Large intestine (tissue), 3 donors: Measurements from ENCODE around the gene SEZ6. TPM values are rescaled to one million over a fixed set of nuclear protein-coding genes. Genes with fewer than 3 reads are reported as not detected.

ENCODE experiments used
- DNase-seq, 2 donors: peaks; one replicate each; pipeline versions ENCODE4 v3.0.0 to v3.0.0-alpha.2; 2013
- H3K27ac ChIP-seq: one replicate; pipeline ENCODE4 v1.5.1; 2013; ENCODE audit warnings: low read length
- H3K27me3 ChIP-seq: 2 replicates; pipeline ENCODE4 v1.6.1; 2013; ENCODE audit warnings: low read length; ENCODE audit not compliant: control insufficient read depth, insufficient read depth
- H3K36me3 ChIP-seq: 2 replicates; pipeline ENCODE4 v1.6.1; 2013; ENCODE audit warnings: low read length; ENCODE audit not compliant: control insufficient read depth, insufficient read depth
- H3K4me1 ChIP-seq: one replicate; pipeline ENCODE4 v1.6.1; 2013; ENCODE audit warnings: low read length; ENCODE audit not compliant: control insufficient read depth, insufficient read depth
- H3K4me3 ChIP-seq: one replicate; pipeline ENCODE4 v1.5.1; 2013; ENCODE audit warnings: low read length
- H3K9me3 ChIP-seq: one replicate; pipeline ENCODE4 v1.6.1; 2013; ENCODE audit warnings: mild to moderate bottlenecking, low read depth, low read length, moderate library complexity; ENCODE audit not compliant: control insufficient read depth
- WGBS: methylation state at CpG from one replicate; pipeline ENCODE4 v1.1.5; 2013; ENCODE audit warnings: low lambda C conversion rate; ENCODE audit not compliant: insufficient coverage; 5-methylcytosine and 5-hydroxymethylcytosine counted together
- polyA plus RNA-seq: library from polyadenylated mRNA; unstranded; fragments of 120-200 nt; gene quantifications from one replicate; pipeline ENCODE4 v1.2.1, GENCODE V29; 2013

Gene SEZ6
- polyA plus RNA-seq, 1 donor: 4.6 TPM

- no peak for DNase-seq
- H3K27ac ChIP-seq: no peak overlapping the region
- no peaks in the 10 kb centered on the region for H3K4me1 ChIP-seq
- no peaks in the 10 kb centered on the region for H3K9me3 ChIP-seq
- H3K27me3 ChIP-seq: peaks cover 15% of the 10 kb centered on the region
- H3K36me3 ChIP-seq: no peaks in the 10 kb centered on the region
- no CpG with 5 or more reads among the region's 5 CpGs for WGBS
- no peak overlapping the region for H3K4me3 ChIP-seq
Observed at GRCh38 chr17:28975646-28976045, 30.2 kb downstream of the SEZ6 start.

- Histone ChIP-seq H3K4me1 (no peaks in the 10 kb centered on the region), H3K27me3 (peaks cover 15% of the 10 kb centered on the region), H3K27ac (no peak overlapping the region), H3K9me3 (no peaks in the 10 kb centered on the region), H3K4me3 (no peak overlapping the region), H3K36me3 (no peaks in the 10 kb centered on the region)
- no peak for DNase-seq
- no CpG with 5 or more reads among the region's 2 CpGs for WGBS
Observed at GRCh38 chr17:28975031-28975430, 30.8 kb downstream of the SEZ6 start.

DNA sequence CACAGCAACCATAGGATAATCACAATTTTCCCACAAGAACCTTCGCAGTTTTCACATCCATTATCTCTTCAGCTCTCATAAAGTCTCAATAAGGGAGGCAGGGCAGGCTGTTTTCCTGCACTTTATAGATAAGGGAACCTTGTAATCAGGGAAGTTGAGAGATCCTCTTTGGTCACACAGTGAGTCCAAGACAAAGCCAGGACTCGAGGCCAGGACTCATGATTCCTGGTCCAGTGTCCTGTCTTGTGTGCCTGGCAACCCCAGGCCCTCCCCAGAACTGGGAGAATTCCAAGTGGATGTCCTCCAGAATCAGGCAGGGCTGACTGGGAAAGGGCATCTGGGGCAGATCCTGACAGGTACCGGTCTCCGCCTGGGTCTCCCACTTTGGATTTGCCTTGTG lies 31.4 kb downstream of the SEZ6 start:
- Histone ChIP-seq H3K27me3 (peaks cover 15% of the 10 kb centered on the region), H3K4me3 (no peak overlapping the region), H3K36me3 (no peaks in the 10 kb centered on the region), H3K9me3 (no peaks in the 10 kb centered on the region), H3K4me1 (peaks cover 3% of the 10 kb centered on the region), H3K27ac (no peak overlapping the region)
- DNase-seq: no peak
- WGBS: no CpG with 5 or more reads among the region's 4 CpGs

DNA sequence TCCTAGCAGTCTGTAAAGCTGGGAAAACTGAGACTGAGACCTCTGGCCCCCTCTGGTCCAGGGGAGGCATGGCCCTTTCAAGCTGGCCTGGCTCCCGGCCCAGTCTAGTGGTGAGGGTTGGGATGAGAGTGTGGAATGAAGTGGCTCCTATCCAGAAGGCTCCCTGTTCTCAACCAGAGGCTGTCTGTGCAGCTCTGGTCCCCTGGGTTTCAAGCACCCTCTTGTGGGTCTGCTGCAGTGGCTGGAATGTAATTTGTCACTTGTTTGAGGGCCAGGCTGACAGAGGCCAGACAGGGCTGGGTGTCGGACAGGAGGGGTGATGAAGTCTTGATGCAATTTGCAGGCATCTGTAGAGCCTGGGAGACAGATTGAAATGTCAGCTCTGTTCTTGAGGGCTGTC lies 32.4 kb downstream of the SEZ6 start:
- Histone ChIP-seq H3K9me3 (no peaks in the 10 kb centered on the region), H3K27ac (no peak overlapping the region), H3K36me3 (no peaks in the 10 kb centered on the region), H3K4me3 (no peak overlapping the region), H3K27me3 (peaks cover 9% of the 10 kb centered on the region), H3K4me1 (peaks cover 4% of the 10 kb centered on the region)
- DNase-seq: no peak
- no CpG with 5 or more reads among the region's 2 CpGs for WGBS

DNA sequence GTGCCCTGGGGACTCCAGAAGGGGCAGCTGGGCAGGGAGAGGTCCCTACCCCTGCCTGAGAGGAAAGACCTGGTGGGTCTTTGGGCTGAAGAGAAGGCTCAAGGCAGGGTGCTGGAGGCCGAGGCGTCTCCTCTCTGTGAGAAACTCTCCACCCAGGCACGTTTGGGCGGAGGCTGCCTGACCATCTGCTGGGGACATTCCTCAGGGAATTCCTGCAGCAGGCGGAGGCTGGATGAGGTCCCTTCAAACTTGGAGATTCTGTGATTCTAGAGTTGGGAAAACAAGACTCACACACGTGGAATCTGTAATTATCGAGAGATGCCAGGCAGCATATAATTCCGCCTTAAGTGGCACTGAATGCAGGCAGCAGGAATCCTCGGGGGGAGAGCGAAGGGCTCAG lies 33.4 kb downstream of the SEZ6 start:
- no peaks in the 10 kb centered on the region for H3K9me3 ChIP-seq
- 100% methylated on average over 1 of the region's 10 CpGs for WGBS
- H3K4me3 ChIP-seq: no peak overlapping the region
- peaks cover 3% of the 10 kb centered on the region for H3K27me3 ChIP-seq
- peaks cover 13% of the 10 kb centered on the region for H3K4me1 ChIP-seq
- no peaks in the 10 kb centered on the region for H3K36me3 ChIP-seq
- DNase-seq: no peak
- H3K27ac ChIP-seq: no peak overlapping the region

- no peaks in the 10 kb centered on the region for H3K36me3 ChIP-seq
- DNase-seq: no peak
Observed at GRCh38 chr17:28970879-28971278, 35.0 kb downstream of the SEZ6 start.

DNA sequence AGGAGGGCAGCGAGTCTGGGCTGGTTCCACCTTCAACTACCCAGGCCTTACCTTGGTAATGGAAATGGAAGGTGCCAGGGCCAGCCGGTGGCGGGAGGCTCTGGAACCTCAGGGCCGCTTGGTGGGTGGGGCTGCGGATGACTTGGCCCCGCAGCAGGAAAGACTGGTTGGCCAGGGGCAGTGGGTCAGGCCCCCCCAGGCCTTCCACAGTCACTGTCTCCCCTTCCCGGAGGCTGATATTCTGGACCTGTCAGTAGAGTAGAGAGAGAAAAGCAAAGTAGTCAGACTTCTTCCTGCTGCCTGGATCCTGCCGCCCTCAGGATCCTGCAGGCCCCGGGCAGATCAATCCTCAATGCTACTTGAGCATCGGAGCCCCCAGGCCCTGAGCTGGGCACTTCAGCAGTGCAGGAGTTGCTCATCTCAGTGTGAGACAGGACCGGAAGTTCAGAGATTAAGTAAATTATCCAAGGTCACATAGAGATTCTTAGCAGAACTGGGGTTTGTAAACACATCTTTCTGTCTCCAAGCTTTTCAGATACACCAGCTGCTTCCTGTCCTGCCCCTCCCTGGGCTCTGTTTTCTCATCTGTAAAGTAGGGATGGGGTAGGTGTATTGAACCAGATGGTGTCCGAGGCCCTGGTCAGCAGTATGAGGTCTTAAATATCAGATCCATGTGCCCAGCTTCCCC lies 36.0 kb downstream of the SEZ6 start:
- DNase-seq: no peak
- H3K27ac ChIP-seq: no peak overlapping the region
- peaks cover 13% of the 10 kb centered on the region for H3K4me1 ChIP-seq
- H3K36me3 ChIP-seq: no peaks in the 10 kb centered on the region
- no peak overlapping the region for H3K4me3 ChIP-seq
- H3K9me3 ChIP-seq: no peaks in the 10 kb centered on the region
- no peaks in the 10 kb centered on the region for H3K27me3 ChIP-seq
- WGBS: no CpG with 5 or more reads among the region's 12 CpGs

More at GRCh38 chr17:28970879-28971278, 35.0 kb downstream of the SEZ6 start:
- Histone ChIP-seq H3K27me3 (no peaks in the 10 kb centered on the region), H3K4me3 (no peak overlapping the region), H3K27ac (no peak overlapping the region), H3K4me1 (peaks cover 13% of the 10 kb centered on the region), H3K9me3 (no peaks in the 10 kb centered on the region)
- no CpG with 5 or more reads among the region's 6 CpGs for WGBS

DNA sequence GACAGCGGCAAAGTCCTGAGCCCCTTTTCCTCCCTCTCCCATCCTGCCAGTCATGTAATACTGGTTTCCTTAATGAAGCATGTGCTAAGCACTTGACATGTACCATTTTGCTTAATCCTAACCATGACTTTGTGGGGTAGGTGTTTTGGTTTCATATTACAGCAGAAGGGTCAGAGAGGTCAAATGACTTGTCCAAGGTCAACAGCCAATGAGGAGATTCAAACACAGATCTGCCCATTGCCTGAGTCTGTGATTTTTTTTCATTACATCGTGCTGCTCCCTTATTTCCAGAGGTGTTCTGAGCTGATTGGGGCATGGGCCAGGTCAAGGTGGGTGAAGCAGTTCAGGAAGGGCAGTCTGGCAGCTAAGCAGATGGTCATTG lies 36.9 kb downstream of the SEZ6 start:
- WGBS: no CpG with 5 or more reads among the region's 2 CpGs
- H3K4me1 ChIP-seq: peaks cover 13% of the 10 kb centered on the region
- H3K36me3 ChIP-seq: no peaks in the 10 kb centered on the region
- H3K9me3 ChIP-seq: no peaks in the 10 kb centered on the region
- H3K27me3 ChIP-seq: no peaks in the 10 kb centered on the region
- H3K4me3 ChIP-seq: no peak overlapping the region
- no peak overlapping the region for H3K27ac ChIP-seq
- no peak for DNase-seq

GRCh38 chr17:28968231-28968913 lies 37.5 kb downstream of the SEZ6 start:
- Histone ChIP-seq H3K4me1 (peaks cover 13% of the 10 kb centered on the region), H3K36me3 (no peaks in the 10 kb centered on the region), H3K27ac (no peak overlapping the region), H3K9me3 (no peaks in the 10 kb centered on the region), H3K4me3 (no peak overlapping the region), H3K27me3 (no peaks in the 10 kb centered on the region)
- DNase-seq: no peak
- WGBS: no CpG with 5 or more reads among the region's 10 CpGs

DNA sequence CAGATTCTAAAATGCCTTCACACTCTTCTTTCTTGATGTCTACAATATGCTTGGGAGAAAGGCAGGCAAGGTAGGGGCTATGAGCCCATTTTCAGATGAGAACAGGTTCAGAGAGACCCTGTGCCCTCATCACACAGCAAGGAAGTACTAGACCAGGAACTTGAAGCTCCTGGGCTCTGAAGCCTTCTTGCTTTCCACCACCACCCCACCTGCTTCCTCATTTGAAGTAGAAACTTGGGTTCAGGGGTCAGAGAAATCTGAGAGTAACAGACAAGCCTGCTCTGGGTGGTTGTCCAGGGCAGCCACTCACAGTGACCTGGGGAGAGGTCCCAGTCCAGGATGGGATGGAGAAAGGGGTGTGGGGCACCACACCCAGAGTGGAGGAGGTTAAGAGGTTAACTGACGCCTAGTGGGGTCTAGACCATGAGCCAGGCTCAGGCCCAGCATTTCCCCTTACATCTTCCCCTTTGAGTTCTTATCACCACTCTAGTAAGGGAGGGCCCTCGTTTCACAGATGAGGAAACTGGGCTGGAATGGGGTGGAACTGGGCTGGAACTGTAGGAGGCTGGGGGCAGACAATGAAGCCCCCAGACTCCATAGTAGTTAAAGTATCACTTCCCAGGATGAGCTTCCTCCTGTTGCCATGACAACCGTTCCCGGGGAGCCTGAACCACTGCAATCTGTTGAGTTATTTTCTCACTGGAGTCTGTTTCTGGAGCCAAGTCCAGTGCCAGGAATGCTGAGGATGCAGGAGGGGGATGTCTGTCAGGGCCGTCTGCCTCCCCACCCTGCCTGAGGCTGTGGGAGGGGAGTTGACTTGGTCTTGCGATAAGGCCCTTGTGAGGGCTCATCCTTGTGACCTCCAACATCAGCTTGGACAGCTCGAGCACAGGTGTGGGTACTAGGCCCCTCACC lies 38.4 kb downstream of the SEZ6 start:
- Histone ChIP-seq H3K36me3 (no peaks in the 10 kb centered on the region), H3K27me3 (peaks cover 2% of the 10 kb centered on the region), H3K4me3 (no peak overlapping the region), H3K4me1 (peaks cover 13% of the 10 kb centered on the region), H3K9me3 (no peaks in the 10 kb centered on the region), H3K27ac (no peak overlapping the region)
- no CpG with 5 or more reads among the region's 7 CpGs for WGBS
- no peak for DNase-seq
